ENCODE results near the gene SIX1. TPM values are rescaled to one million over a fixed set of nuclear protein-coding genes. Genes with fewer than 3 reads are reported as not detected.

Gene SIX1
- total RNA-seq, 4 donors from 2014 or later: 0.21 to 1.2 (median 1.0) TPM; not detected in 1

GRCh38 chr14:60645126-60645741 lies 4.0 kb downstream of the SIX1 start:
- TF ChIP-seq CTCF (IDR thresholded peaks at IDR 0.05) (no peak), POLR2A (IDR thresholded peaks at IDR 0.05) (no peak)
- intact Hi-C loops (cut with DNase I; ENCODE audit: low total_unique reads): no loop called here
- WGBS, 2 donors: 63 to 67% methylated on average over 2 of the region's 2 CpGs
- H3K4me3 ChIP-seq (ENCODE audit: low read depth, poor library complexity, severe bottlenecking): no peak overlapping the region
- no peak for DNase-seq (ENCODE audit: low spot score in 2 of 2)

- intact Hi-C loops (cut with DNase I; ENCODE audit: low total_unique reads): no loop called here
- TF ChIP-seq POLR2A (IDR thresholded peaks at IDR 0.05): no peak
- no peak for TF ChIP-seq CTCF (IDR thresholded peaks at IDR 0.05)
- H3K4me3 ChIP-seq (ENCODE audit: low read depth, poor library complexity, severe bottlenecking): no peak overlapping the region
- DNase-seq (ENCODE audit: low spot score in 2 of 2): no peak
- 63 to 67% methylated on average over 1 of the region's 1 CpG for WGBS, 2 donors
Measured at GRCh38 chr14:60644666-60645065, 4.6 kb downstream of the SIX1 start.

GRCh38 chr14:60643463-60644314 lies 5.6 kb downstream of the SIX1 start:
- DNase-seq (ENCODE audit: low spot score in 2 of 2): no peak
- 16 to 20% methylated on average over 29 of the region's 29 CpGs for WGBS, 2 donors
- no peak for TF ChIP-seq POLR2A (IDR thresholded peaks at IDR 0.05)
- TF ChIP-seq CTCF (IDR thresholded peaks at IDR 0.05): no peak
- intact Hi-C loops (cut with DNase I; ENCODE audit: low total_unique reads): no loop called here
- H3K4me3 ChIP-seq (ENCODE audit: low read depth, poor library complexity, severe bottlenecking): no peak overlapping the region

- TF ChIP-seq CTCF (IDR thresholded peaks at IDR 0.05) (no peak), POLR2A (IDR thresholded peaks at IDR 0.05) (no peak)
- DNase-seq (ENCODE audit: low spot score in 2 of 2): peak in 1 of 2 donors; percentile 84
- 15 to 16% methylated on average over 16 of the region's 16 CpGs for WGBS, 2 donors
- intact Hi-C loops (cut with DNase I; ENCODE audit: low total_unique reads): no loop called here
- no peak overlapping the region for H3K4me3 ChIP-seq (ENCODE audit: low read depth, poor library complexity, severe bottlenecking)
Measured at GRCh38 chr14:60643141-60643462, 6.2 kb downstream of the SIX1 start.

GRCh38 chr14:60642270-60643140 lies 6.8 kb downstream of the SIX1 start:
- intact Hi-C loops (cut with DNase I; ENCODE audit: low total_unique reads): no loop called here
- no peak overlapping the region for H3K4me3 ChIP-seq (ENCODE audit: low read depth, poor library complexity, severe bottlenecking)
- no peak for TF ChIP-seq CTCF (IDR thresholded peaks at IDR 0.05)
- TF ChIP-seq POLR2A (IDR thresholded peaks at IDR 0.05): no peak
- 20 to 24% methylated on average over 47 to 65 of the region's 66 CpGs for WGBS, 2 donors
- DNase-seq (ENCODE audit: low spot score in 2 of 2): no peak

Measured in lower leg skin (tissue), 4 donors.